ENCODE measurements around the gene PCDHB8. TPM values are rescaled to one million over a fixed set of nuclear protein-coding genes. Genes with fewer than 3 reads are reported as not detected.
A peak's percentile ranks its signal among the peaks of the same experiment; 100 is the strongest.
"Not testable (repeated sequence)": the region's sequence is repeated elsewhere in the genome, so short reads cannot be mapped to it uniquely, and the experiment has no call there.

Gene PCDHB8
- total and polyA plus RNA-seq, 4 donors = 0.03 to 0.14 (median 0.08) TPM; not detected in 1

DNA sequence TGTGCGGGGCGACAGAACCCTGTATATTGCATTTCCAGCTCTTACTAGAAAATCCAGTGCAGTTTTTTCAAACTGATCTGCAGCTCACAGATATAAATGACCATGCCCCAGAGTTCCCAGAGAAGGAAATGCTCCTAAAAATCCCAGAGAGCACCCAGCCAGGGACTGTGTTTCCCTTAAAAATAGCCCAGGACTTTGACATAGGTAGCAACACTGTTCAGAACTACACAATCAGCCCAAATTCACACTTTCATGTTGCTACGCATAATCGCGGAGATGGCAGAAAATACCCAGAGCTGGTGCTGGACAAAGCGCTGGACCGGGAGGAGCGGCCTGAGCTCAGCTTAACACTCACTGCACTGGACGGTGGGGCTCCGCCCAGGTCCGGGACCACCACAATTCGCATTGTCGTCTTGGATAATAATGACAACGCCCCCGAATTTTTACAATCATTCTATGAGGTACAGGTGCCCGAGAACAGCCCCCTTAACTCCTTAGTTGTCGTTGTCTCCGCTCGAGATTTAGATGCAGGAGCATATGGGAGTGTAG is 41.8 kb upstream of the PCDHB8 start (continued):
- TF ChIP-seq, protein P1, sequence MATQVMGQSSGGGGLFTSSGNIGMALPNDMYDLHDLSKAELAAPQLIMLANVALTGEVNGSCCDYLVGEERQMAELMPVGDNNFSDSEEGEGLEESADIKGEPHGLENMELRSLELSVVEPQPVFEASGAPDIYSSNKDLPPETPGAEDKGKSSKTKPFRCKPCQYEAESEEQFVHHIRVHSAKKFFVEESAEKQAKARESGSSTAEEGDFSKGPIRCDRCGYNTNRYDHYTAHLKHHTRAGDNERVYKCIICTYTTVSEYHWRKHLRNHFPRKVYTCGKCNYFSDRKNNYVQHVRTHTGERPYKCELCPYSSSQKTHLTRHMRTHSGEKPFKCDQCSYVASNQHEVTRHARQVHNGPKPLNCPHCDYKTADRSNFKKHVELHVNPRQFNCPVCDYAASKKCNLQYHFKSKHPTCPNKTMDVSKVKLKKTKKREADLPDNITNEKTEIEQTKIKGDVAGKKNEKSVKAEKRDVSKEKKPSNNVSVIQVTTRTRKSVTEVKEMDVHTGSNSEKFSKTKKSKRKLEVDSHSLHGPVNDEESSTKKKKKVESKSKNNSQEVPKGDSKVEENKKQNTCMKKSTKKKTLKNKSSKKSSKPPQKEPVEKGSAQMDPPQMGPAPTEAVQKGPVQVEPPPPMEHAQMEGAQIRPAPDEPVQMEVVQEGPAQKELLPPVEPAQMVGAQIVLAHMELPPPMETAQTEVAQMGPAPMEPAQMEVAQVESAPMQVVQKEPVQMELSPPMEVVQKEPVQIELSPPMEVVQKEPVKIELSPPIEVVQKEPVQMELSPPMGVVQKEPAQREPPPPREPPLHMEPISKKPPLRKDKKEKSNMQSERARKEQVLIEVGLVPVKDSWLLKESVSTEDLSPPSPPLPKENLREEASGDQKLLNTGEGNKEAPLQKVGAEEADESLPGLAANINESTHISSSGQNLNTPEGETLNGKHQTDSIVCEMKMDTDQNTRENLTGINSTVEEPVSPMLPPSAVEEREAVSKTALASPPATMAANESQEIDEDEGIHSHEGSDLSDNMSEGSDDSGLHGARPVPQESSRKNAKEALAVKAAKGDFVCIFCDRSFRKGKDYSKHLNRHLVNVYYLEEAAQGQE (IDR thresholded peaks at IDR 0.05) = no peak
- no peak for TF ChIP-seq NR2F2 (IDR thresholded peaks at IDR 0.05)

DNA sequence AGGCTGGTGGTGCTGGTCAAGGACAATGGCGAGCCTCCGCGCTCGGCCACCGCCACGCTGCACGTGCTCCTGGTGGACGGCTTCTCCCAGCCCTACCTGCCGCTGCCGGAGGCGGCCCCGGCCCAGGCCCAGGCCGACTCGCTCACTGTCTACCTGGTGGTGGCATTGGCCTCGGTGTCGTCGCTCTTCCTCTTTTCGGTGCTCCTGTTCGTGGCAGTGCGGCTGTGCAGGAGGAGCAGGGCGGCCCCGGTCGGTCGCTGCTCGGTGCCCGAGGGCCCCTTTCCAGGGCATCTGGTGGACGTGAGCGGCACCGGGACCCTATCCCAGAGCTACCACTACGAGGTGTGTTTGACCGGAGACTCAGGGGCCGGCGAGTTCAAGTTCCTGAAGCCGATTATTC is 40.2 kb upstream of the PCDHB8 start:
- H3K4me1 ChIP-seq (ENCODE audit: control insufficient read depth in 4 of 4, insufficient read depth in 4 of 4, low read length in 3 of 4); H3K27me3 ChIP-seq (ENCODE audit: control insufficient read depth in 4 of 4, insufficient read depth in 4 of 4, low read length in 3 of 4); H3K4me3 ChIP-seq (ENCODE audit: low read depth in 1 of 3, low read length in 3 of 3); DNase-seq (ENCODE audit: low spot score); H3K9ac ChIP-seq (ENCODE audit: low read depth in 1 of 2, low read length in 2 of 2); H3K36me3 ChIP-seq (ENCODE audit: control insufficient read depth in 4 of 4, insufficient read depth in 3 of 4, low read depth in 1 of 4, low read length in 3 of 4); H3K27ac ChIP-seq (ENCODE audit: low read depth in 1 of 2, low read length in 2 of 2): not testable (repeated sequence)
- 39% methylated on average over 34 of the region's 34 CpGs for WGBS
- H3K9me3 ChIP-seq (ENCODE audit: control insufficient read depth in 4 of 4, low read length in 3 of 4) = peaks cover 4 to 30% (median 15%) of the 10 kb centered on the region in 4 donors

DNA sequence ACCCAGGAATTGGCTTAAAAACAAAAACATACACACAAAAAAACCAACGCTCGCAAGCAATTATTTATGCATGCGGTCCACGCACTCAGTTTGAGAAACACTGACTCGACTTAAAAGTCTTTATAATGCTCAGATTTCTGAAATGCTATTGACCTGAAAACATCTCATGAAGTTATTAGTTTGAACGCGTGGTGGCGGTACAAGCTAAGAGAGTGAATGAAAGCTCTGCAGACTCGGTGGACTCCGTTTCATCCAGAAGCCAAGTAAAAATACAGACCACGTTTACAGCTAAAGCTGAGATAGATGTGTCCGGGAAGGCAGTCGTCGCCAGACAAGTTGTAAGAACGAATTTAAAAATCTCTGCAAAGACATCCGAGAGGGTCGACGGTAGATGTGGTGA is 27.8 kb upstream of the PCDHB8 start, which contains the start of gene PCDHB6:
PCDHB6 (plus strand) TSS at position 246 of the 400 bp plus-strand sequence. CDS start 201 bp downstream, outside the sequence.
- H3K27ac ChIP-seq (ENCODE audit: low read depth in 1 of 2, low read length in 2 of 2) = no peak within 1 kb of the TSS
- H3K9me3 ChIP-seq (ENCODE audit: control insufficient read depth in 4 of 4, low read length in 3 of 4) = peaks cover 13 to 29% (median 18%) of the 10 kb centered on the region in 4 donors
- 12% methylated on average over 18 of the region's 18 CpGs for WGBS
- H3K27me3 ChIP-seq (ENCODE audit: control insufficient read depth in 4 of 4, insufficient read depth in 4 of 4, low read length in 3 of 4) = peaks cover 0 to 6% (median 0%) of the 10 kb centered on the region in 4 donors
- no peak within 1 kb of the TSS for H3K9ac ChIP-seq (ENCODE audit: low read depth in 1 of 2, low read length in 2 of 2)
- no peak for DNase-seq (ENCODE audit: low spot score)
- TF ChIP-seq RAD21 (IDR thresholded peaks at IDR 0.05) (peak in 1 of 2 donors; percentile 17), FOXA1 (IDR thresholded peaks at IDR 0.05) (no peak)
- TF ChIP-seq, protein P2, sequence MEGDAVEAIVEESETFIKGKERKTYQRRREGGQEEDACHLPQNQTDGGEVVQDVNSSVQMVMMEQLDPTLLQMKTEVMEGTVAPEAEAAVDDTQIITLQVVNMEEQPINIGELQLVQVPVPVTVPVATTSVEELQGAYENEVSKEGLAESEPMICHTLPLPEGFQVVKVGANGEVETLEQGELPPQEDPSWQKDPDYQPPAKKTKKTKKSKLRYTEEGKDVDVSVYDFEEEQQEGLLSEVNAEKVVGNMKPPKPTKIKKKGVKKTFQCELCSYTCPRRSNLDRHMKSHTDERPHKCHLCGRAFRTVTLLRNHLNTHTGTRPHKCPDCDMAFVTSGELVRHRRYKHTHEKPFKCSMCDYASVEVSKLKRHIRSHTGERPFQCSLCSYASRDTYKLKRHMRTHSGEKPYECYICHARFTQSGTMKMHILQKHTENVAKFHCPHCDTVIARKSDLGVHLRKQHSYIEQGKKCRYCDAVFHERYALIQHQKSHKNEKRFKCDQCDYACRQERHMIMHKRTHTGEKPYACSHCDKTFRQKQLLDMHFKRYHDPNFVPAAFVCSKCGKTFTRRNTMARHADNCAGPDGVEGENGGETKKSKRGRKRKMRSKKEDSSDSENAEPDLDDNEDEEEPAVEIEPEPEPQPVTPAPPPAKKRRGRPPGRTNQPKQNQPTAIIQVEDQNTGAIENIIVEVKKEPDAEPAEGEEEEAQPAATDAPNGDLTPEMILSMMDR (IDR thresholded peaks at IDR 0.05; ENCODE audit: low read depth, low read length, missing input control) = peak; percentile 6
- no peaks in the 10 kb centered on the region for H3K4me1 ChIP-seq (ENCODE audit: control insufficient read depth in 4 of 4, insufficient read depth in 4 of 4, low read length in 3 of 4)
- no peak within 1 kb of the TSS for H3K4me3 ChIP-seq (ENCODE audit: low read depth in 1 of 3, low read length in 3 of 3)
- no peaks in the 10 kb centered on the region for H3K36me3 ChIP-seq (ENCODE audit: control insufficient read depth in 4 of 4, insufficient read depth in 3 of 4, low read depth in 1 of 4, low read length in 3 of 4)

DNA sequence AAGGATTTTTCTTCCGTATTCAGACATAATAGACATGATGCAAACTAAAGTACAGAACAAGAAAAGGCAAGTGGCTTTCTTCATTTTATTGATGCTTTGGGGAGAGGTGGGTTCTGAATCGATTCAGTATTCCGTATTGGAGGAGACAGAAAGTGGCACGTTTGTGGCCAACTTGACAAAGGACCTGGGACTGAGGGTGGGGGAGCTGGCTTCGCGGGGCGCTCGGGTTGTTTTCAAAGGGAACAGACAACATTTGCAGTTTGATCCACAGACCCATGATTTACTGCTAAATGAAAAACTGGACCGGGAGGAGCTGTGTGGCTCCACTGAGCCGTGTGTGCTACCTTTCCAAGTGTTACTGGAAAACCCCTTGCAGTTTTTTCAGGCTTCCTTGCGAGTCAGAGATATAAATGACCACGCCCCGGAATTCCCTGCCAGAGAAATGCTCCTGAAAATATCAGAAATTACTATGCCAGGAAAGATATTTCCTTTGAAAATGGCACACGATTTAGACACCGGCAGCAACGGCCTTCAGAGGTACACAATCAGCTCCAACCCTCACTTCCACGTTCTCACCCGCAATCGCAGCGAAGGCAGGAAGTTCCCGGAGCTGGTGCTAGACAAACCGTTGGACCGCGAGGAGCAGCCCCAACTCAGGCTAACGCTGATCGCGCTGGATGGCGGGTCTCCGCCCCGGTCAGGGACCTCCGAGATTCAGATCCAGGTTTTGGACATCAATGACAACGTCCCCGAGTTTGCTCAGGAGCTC is 27.2 kb upstream of the PCDHB8 start:
- Histone ChIP-seq H3K27me3 (ENCODE audit: control insufficient read depth in 4 of 4, insufficient read depth in 4 of 4, low read length in 3 of 4) (peaks cover 0 to 6% (median 0%) of the 10 kb centered on the region in 4 donors), H3K36me3 (ENCODE audit: control insufficient read depth in 4 of 4, insufficient read depth in 3 of 4, low read depth in 1 of 4, low read length in 3 of 4) (no peaks in the 10 kb centered on the region), H3K9me3 (ENCODE audit: control insufficient read depth in 4 of 4, low read length in 3 of 4) (peaks cover 14 to 32% (median 18%) of the 10 kb centered on the region in 4 donors), H3K9ac (ENCODE audit: low read depth in 1 of 2, low read length in 2 of 2) (no peak overlapping the region), H3K4me3 (ENCODE audit: low read depth in 1 of 3, low read length in 3 of 3) (no peak overlapping the region), H3K4me1 (ENCODE audit: control insufficient read depth in 4 of 4, insufficient read depth in 4 of 4, low read length in 3 of 4) (no peaks in the 10 kb centered on the region), H3K27ac (ENCODE audit: low read depth in 1 of 2, low read length in 2 of 2) (no peak overlapping the region)
- WGBS = 33% methylated on average over 33 of the region's 33 CpGs
- TF ChIP-seq FOXA1 (IDR thresholded peaks at IDR 0.05) (no peak), EGR1 (IDR thresholded peaks at IDR 0.05; ENCODE audit: low read depth in 2 of 2) (no peak), TAF1 (conservative IDR thresholded peaks at IDR 0.05) (no peak), GABPA (IDR thresholded peaks at IDR 0.05 in 1 of 2, conservative IDR thresholded peaks at IDR 0.05 in 1 of 2) (no peak), RXRA (IDR thresholded peaks at IDR 0.05) (no peak)
- TF ChIP-seq, protein P3, sequence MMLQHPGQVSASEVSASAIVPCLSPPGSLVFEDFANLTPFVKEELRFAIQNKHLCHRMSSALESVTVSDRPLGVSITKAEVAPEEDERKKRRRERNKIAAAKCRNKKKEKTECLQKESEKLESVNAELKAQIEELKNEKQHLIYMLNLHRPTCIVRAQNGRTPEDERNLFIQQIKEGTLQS (IDR thresholded peaks at IDR 0.05) = no peak
- TF ChIP-seq, protein P4, sequence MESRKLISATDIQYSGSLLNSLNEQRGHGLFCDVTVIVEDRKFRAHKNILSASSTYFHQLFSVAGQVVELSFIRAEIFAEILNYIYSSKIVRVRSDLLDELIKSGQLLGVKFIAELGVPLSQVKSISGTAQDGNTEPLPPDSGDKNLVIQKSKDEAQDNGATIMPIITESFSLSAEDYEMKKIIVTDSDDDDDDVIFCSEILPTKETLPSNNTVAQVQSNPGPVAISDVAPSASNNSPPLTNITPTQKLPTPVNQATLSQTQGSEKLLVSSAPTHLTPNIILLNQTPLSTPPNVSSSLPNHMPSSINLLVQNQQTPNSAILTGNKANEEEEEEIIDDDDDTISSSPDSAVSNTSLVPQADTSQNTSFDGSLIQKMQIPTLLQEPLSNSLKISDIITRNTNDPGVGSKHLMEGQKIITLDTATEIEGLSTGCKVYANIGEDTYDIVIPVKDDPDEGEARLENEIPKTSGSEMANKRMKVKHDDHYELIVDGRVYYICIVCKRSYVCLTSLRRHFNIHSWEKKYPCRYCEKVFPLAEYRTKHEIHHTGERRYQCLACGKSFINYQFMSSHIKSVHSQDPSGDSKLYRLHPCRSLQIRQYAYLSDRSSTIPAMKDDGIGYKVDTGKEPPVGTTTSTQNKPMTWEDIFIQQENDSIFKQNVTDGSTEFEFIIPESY (IDR thresholded peaks at IDR 0.05) = no peak
- TF ChIP-seq, protein P2 (IDR thresholded peaks at IDR 0.05; ENCODE audit: low read depth, low read length, missing input control) = no peak
- DNase-seq (ENCODE audit: low spot score) = no peak

All from liver (tissue), 9 donors.